Measurements from ENCODE around the gene SHC4.

- TF ChIP-seq, protein P1, sequence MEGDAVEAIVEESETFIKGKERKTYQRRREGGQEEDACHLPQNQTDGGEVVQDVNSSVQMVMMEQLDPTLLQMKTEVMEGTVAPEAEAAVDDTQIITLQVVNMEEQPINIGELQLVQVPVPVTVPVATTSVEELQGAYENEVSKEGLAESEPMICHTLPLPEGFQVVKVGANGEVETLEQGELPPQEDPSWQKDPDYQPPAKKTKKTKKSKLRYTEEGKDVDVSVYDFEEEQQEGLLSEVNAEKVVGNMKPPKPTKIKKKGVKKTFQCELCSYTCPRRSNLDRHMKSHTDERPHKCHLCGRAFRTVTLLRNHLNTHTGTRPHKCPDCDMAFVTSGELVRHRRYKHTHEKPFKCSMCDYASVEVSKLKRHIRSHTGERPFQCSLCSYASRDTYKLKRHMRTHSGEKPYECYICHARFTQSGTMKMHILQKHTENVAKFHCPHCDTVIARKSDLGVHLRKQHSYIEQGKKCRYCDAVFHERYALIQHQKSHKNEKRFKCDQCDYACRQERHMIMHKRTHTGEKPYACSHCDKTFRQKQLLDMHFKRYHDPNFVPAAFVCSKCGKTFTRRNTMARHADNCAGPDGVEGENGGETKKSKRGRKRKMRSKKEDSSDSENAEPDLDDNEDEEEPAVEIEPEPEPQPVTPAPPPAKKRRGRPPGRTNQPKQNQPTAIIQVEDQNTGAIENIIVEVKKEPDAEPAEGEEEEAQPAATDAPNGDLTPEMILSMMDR (conservative IDR thresholded peaks at IDR 0.05), result no peak
- TF ChIP-seq EZH2 (IDR thresholded peaks at IDR 0.05; ENCODE audit: low read depth), result no peak
Observed at GRCh38 chr15:48814286-48814685, 149.4 kb downstream of the SHC4 start.

Measured in PC-9 (cell line).